Activated CD4-positive, CD25-positive, alpha-beta regulatory T cell (primary cell): ENCODE results near the gene MYOM1.
A peak's percentile ranks its signal among the peaks of the same experiment; 100 is the strongest.
"Not testable (repeated sequence)": the region's sequence is repeated elsewhere in the genome, so short reads cannot be mapped to it uniquely, and the experiment has no call there.

Experiments used
- DNase-seq, 4 experiments: peaks; one replicate each; lab custom pipeline; 2025; lab: John Stamatoyannopoulos, UW

MYOM1 gene

GRCh38 chr18:3248658-3249359 is 29.0 kb upstream of the MYOM1 start:
- DNase-seq = no peak

GRCh38 chr18:3248062-3248657 is 28.4 kb upstream of the MYOM1 start:
- no peak for DNase-seq

GRCh38 chr18:3247240-3248061 is 27.7 kb upstream of the MYOM1 start, which contains the start of gene MYL12A:
Gene MYL12A, plus strand, starts transcription at chr18:3247801. Its CDS starts 5,447 bp downstream, at chr18:3253248.
- DNase-seq = peak; percentile 77 to 86 (median 78)

DNA sequence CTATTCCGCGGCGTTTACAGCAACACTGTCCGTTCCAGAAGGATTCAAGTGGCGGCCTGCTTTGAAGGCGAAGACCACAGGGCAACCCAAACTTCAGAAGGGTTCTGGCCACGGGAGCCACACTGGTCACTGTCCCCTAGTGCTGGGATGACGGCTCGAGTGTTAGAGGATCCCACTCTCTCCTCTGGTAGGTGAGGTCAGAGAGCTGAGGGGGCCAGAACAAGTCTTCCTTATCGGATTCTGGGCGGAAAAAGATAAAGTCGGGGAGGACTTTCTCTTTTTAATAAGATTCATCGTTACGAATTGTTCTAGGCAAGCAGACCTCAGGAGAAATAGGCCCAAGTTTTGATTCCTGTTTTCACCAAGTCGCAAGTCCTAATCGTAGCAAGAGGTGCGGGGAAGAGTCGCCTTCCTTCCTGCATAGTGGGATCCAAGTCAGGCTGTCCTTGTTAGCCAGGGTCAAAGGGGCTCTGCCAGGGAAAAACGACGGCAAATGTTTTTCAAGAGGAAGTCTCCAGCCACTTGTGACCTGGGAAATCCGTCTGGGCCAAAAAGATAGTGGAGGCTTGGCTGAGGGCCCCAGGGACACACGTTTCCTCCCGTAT is 27.0 kb upstream of the MYOM1 start:
- no peak for DNase-seq

GRCh38 chr18:3245853-3246634 is 26.3 kb upstream of the MYOM1 start:
- peak; percentile 45 to 66 (median 48) for DNase-seq

DNA sequence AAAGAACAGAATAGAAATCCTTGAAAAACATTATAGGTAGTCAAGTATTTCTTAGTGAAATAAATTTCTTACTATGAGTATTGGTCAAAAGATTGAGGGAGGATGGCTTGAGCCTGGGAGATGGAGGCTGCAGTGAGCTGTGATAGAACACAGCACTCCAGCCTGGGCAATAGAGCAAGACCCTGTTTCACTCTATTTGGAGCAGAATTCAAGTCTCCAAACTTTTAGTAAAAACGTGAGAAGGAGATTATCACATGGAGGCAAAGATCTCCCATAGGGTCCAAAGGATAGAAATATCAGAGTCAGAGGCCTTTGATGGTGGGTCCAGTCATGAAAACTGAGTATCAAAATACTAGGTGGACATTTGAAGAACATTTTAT is 25.4 kb upstream of the MYOM1 start:
- DNase-seq = no peak

DNA sequence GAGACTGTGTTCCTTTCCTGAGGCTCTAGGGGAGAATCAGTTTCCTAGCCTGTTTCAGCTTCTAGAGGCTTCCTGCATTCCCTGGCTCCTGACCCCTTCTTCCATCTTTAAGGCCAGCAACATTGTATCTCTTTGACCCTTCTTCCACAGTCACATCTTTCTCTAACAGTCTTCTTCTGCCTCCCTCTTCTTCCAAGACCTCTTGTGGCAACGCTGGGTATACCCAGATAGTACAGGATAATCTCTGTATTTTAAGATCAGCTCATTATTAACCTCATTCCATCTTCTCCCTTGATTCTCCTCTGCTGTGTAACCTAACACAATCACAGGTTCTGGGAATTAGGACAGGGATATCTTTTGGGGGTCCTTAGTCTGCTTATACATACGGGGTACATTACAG is 19.0 kb upstream of the MYOM1 start:
- DNase-seq = no peak

DNA sequence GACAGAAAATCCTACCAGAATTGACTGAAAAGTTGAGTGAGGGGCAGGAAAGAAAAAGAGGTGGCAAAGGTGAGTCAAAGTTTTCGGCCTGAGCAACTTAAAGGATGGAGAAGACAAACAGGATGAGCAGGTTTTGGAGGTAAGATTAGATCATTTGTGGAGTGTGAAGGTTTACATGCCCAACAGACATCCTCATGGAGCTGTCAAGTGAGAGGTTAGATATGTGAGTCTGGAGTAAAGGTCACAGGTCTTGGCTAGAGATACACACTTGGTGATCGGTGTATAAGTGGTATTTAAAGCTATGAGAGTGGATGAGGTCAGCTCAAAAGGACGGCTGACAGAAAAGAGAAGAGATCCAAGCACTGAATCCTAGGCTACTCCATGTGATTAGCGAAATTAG is 16.7 kb upstream of the MYOM1 start:
- DNase-seq = no peak

- DNase-seq = no peak
Observed at GRCh38 chr18:3235846-3236245, 16.1 kb upstream of the MYOM1 start.

GRCh38 chr18:3234457-3234856 is 14.7 kb upstream of the MYOM1 start:
- DNase-seq = no peak

DNA sequence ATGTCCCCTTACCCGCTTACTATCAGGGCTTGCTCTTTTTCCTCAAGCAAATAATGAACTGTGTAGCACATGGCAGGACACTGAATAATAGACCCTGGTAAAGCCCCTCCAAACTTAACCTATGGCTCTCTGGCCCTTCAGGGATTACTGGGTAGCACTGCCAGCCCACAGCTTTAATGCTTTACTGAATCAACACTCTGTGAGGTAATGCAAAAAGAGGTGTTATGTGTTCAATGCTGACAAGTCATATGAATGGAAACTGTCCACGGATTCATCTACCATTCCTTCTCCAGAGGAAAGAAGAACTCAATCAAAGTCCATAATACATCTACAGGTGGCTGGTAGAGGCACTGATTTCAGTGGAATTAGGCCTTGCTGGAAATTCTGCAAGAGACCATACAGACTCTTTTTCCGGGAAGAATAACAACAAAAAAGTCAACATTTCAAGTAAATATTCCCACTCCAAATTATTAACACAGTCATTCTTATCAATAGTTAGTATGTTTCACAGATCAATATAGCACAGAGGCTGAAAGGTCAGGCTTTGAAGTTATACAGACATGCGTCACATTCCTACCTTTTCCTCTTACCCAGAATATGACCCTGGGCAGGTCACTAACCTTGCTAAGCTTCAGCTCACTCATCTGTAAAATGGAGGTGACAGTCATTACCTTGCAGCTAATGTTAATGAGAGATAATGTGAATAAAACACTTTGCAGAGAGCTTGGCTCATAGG is 13.8 kb upstream of the MYOM1 start:
- DNase-seq = no peak

GRCh38 chr18:3233004-3233403 is 13.2 kb upstream of the MYOM1 start:
- DNase-seq = no peak

GRCh38 chr18:3230401-3231334 is 10.9 kb upstream of the MYOM1 start:
- no peak for DNase-seq

- no peak for DNase-seq
Observed at GRCh38 chr18:3226048-3226447, 6.3 kb upstream of the MYOM1 start.

- DNase-seq = no peak
Observed at GRCh38 chr18:3225588-3225987, 5.8 kb upstream of the MYOM1 start.

GRCh38 chr18:3224223-3224622 is 4.5 kb upstream of the MYOM1 start:
- DNase-seq = no peak

GRCh38 chr18:3223356-3223755 is 3.6 kb upstream of the MYOM1 start:
- DNase-seq = no peak

DNA sequence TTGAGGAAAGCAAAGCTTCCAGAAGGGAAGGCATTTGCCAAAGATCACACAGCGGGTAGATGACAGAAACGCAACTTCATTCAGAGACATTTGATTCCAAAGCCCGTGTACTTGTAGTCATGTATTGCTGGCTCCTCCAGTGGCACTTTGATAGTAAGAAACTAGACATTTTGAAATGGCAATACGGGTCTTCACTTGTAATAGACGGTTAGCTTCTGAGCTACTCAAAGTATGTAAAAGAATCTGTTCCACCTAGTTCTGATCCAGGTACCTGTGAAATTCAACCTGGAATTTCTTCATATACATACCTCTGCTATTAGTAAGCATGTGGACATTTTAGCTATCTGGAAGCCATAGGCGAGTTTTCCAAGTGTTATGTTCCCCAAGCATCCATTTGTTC is 1.7 kb upstream of the MYOM1 start:
- no peak for DNase-seq

DNA sequence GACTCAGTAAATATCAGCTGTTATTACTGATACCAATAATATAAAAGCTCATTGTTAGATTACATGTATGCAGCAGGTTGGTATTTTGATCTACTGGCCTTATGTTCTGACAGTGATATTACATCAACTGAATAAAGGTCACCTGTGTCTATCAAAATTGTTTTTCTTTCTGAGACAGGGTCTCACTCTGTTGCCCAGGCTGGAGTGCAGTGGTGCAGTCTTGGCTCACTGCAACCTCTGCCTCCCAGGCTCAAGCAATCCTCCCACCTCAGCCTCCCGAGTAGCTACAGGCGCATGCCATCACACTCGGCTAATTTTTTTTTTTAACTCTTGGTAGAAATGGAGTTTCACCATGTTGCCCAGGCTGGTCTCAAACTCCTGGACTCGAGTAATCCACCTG is 1.1 kb upstream of the MYOM1 start:
- DNase-seq = not testable (repeated sequence)

DNA sequence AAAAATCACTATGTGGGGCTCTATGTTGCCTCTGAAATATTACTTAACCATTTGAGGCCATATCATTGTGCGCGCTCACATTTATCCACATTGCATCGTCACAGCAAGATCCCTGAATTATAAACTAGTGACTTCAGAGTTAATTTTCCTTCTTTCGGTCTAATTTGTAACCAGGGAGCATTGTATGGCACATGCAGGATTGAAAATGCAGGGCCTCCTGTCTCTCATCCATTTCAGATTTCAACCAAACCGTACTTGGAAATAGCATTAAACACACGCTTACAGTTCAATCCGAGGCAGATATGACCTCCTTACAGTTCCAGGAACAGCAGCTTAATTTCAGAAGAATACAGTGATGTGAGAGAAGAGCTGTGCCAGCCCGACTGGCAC is 532 bp downstream of the MYOM1 start:
- no peak for DNase-seq
